ENCODE results near the gene OLFML2A.
A peak's percentile ranks its signal among the peaks of the same experiment; 100 is the strongest.

OLFML2A gene

GRCh38 chr9:124761196-124761595 lies 15.7 kb upstream of the OLFML2A start:
- Histone ChIP-seq H3K27me3 (no peaks in the 10 kb centered on the region), H3K36me3 (no peaks in the 10 kb centered on the region), H3K9me3 (no peaks in the 10 kb centered on the region), H3K4me1 (ENCODE audit: control insufficient read depth in 1 of 2, insufficient read depth in 1 of 2, low read depth in 1 of 2, low read length in 1 of 2) (peaks cover 78 to 83% of the 10 kb centered on the region in 2 experiments), H3K27ac (peak overlapping the region; percentile 85), H3K4me3 (ENCODE audit: low read depth in 1 of 2, low read length in 1 of 2) (no peak overlapping the region)
- TF ChIP-seq CTCF (IDR thresholded peaks at IDR 0.05) = no peak

GRCh38 chr9:124761710-124762109 lies 15.2 kb upstream of the OLFML2A start:
- Histone ChIP-seq H3K4me1 (ENCODE audit: control insufficient read depth in 1 of 2, insufficient read depth in 1 of 2, low read depth in 1 of 2, low read length in 1 of 2) (peaks cover 78 to 83% of the 10 kb centered on the region in 2 experiments), H3K4me3 (ENCODE audit: low read depth in 1 of 2, low read length in 1 of 2) (no peak overlapping the region), H3K27me3 (no peaks in the 10 kb centered on the region), H3K27ac (peak overlapping the region; percentile 85), H3K36me3 (no peaks in the 10 kb centered on the region), H3K9me3 (no peaks in the 10 kb centered on the region)
- no peak for TF ChIP-seq CTCF (IDR thresholded peaks at IDR 0.05)

- Histone ChIP-seq H3K27ac (peak overlapping the region; percentile 85), H3K4me1 (ENCODE audit: control insufficient read depth in 1 of 2, insufficient read depth in 1 of 2, low read depth in 1 of 2, low read length in 1 of 2) (peaks cover 78 to 83% of the 10 kb centered on the region in 2 experiments), H3K4me3 (ENCODE audit: low read depth in 1 of 2, low read length in 1 of 2) (no peak overlapping the region), H3K9me3 (no peaks in the 10 kb centered on the region), H3K27me3 (no peaks in the 10 kb centered on the region), H3K36me3 (no peaks in the 10 kb centered on the region)
- no peak for TF ChIP-seq CTCF (IDR thresholded peaks at IDR 0.05)
These were observed 14.3 kb upstream of the OLFML2A start for GRCh38 chr9:124762633-124763032.

- Histone ChIP-seq H3K4me3 (ENCODE audit: low read depth in 1 of 2, low read length in 1 of 2) (no peak overlapping the region), H3K9me3 (no peaks in the 10 kb centered on the region), H3K27ac (peak overlapping the region; percentile 44), H3K4me1 (ENCODE audit: control insufficient read depth in 1 of 2, insufficient read depth in 1 of 2, low read depth in 1 of 2, low read length in 1 of 2) (peaks cover 79 to 80% of the 10 kb centered on the region in 2 experiments), H3K27me3 (no peaks in the 10 kb centered on the region), H3K36me3 (no peaks in the 10 kb centered on the region)
- TF ChIP-seq CTCF (IDR thresholded peaks at IDR 0.05) = peak; percentile 17
These were observed 12.0 kb upstream of the OLFML2A start for GRCh38 chr9:124764774-124765438.

- no peak overlapping the region for H3K27ac ChIP-seq
- no peak overlapping the region for H3K4me3 ChIP-seq (ENCODE audit: low read depth in 1 of 2, low read length in 1 of 2)
- no peaks in the 10 kb centered on the region for H3K27me3 ChIP-seq
- peaks cover 75 to 76% of the 10 kb centered on the region in 2 experiments for H3K4me1 ChIP-seq (ENCODE audit: control insufficient read depth in 1 of 2, insufficient read depth in 1 of 2, low read depth in 1 of 2, low read length in 1 of 2)
- H3K9me3 ChIP-seq = no peaks in the 10 kb centered on the region
- TF ChIP-seq CTCF (IDR thresholded peaks at IDR 0.05) = no peak
- no peaks in the 10 kb centered on the region for H3K36me3 ChIP-seq
These were observed 11.5 kb upstream of the OLFML2A start for GRCh38 chr9:124765439-124765835.
